ENCODE measurements around the gene DYSF.

The DYSF gene

DNA sequence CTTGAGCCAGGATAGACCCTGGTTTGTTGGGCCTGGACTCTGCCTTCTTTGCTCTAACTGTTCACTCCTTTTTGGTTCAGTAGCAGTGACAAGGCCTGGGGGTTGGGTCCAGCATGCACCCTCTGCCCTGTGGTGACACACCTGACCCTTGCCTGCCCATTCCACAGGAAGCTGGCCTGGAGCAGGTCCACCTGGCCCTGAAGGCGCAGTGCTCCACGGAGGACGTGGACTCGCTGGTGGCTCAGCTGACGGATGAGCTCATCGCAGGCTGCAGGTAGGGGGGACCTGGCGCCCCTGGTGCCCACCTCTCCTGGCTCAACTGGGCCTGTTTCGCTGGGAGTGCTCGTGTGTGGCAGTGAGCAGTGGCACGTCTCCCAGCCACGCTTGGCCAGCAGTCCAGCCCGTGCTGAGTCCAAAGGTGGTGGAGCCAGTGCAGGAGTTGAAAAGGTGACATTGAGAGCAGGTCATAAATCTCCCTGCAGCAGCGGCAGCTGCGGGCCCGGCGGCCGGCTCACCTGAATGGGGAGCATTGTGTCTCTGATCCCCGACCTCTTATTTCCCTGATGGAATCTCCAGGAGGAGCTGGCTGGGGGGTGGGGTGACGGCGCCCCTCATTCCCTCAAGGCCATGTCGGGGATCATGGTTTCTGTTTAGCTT, 102.6 kb downstream of the DYSF start:
- DNase-seq = no peak

GRCh38 chr2:71556692-71557250, 103.4 kb downstream of the DYSF start:
- no peak for DNase-seq

GRCh38 chr2:71557321-71557720, 104.0 kb downstream of the DYSF start:
- DNase-seq = no peak

DNA sequence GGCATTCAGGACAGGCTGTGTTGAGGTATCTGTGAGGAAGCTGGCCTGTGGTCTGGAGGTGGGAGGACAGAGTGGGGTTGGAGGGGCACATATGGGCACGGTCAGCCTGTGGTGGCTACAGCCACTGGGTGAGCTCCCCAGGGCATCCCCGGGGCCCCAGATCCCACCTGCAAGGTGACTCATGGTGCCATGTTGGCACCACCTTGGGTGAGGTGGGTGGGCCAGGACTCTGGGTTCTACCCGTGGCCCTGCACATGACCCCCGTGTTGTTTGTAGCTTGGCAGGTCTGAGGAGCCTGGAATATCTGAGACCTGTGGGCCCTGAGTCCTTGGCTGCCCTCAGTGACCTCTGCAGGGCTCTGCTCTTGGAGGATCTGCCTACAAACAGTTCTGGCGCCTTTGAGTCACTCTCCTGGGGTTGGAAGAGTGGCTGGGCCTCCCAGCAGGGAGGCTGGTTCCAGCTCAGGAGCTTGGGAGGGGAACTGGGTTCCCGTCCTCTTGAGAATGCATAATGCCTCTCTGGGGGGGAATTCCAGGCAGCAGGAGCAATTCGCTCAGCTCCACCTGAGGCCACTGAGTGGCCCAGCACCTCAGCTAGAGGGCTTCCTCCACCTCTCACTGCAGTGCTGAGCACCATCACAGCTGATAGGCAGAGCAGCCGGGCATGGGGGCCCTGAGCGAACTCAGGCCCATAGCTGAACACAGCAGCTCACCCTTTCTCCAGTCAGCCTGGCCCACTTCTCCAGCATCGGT, 105.1 kb downstream of the DYSF start:
- no peak for DNase-seq

GRCh38 chr2:71559080-71559827, 105.9 kb downstream of the DYSF start:
- DNase-seq = no peak

DNA sequence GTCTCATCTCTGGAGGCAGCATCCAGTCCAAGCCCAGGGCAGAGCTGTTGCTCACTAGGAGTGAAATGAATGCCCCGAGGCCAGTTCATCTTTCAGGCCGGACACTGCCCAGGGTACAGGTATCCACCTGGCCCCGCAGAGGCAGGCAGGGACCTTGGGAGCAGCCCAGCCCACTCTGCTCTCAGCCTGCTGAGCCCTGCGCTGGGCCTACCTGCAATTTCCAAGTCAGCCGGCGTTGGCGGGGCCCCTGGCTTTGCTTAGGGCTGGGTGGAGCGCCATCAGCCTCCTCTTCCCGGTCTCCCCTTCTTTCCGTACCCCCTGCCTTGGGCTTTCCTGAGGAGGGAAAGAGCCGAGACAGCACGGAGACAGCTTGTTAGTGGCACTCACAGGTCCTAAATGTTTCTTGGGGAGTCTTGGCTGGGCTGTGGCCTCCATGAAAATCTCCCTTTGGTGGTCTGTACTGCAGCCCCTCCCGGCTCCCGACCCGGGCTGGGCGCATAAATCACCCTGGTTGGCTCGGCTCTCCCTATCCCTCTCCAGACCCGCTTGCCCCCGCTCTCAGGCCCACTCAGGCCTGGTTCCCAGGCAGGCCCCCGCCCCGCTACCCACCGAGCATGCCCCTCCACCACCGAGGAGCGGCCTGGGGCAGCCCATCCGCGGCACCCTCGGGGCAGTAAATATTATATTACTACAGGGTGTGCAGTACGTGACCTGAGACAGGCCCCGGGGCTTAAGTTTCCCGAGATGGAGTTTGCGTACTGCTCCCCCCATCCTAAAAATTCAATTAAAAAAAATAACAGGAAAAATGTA, 106.7 kb downstream of the DYSF start:
- no peak for DNase-seq

DNA sequence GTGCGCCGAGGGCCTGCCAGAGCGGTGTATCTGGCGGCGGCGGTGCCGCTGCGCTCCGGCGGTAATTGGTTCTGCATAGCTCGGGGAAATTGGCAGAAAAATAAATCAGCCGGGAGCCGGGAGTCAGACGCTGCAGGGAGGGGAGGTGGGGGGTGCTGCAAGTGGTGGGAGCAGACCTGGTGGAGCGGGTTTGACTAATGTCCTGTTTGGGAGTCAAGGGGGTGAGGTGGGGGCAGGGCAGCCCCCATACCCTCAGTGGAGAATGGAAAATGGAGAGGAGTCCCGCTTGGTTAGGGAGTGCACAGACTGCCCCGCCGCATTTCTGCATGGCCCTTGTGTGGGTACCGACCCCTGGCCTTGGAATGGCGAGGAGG, 107.3 kb downstream of the DYSF start:
- DNase-seq = no peak

- no peak for DNase-seq
Measured at GRCh38 chr2:71561441-71562267, 108.3 kb downstream of the DYSF start.

GRCh38 chr2:71562518-71562917, 109.2 kb downstream of the DYSF start:
- DNase-seq = no peak

GRCh38 chr2:71563872-71564271, 110.5 kb downstream of the DYSF start:
- no peak for DNase-seq

- no peak for DNase-seq
Measured at GRCh38 chr2:71564361-71564760, 111.0 kb downstream of the DYSF start.

GRCh38 chr2:71564790-71565189, 111.4 kb downstream of the DYSF start:
- DNase-seq = no peak

DNA sequence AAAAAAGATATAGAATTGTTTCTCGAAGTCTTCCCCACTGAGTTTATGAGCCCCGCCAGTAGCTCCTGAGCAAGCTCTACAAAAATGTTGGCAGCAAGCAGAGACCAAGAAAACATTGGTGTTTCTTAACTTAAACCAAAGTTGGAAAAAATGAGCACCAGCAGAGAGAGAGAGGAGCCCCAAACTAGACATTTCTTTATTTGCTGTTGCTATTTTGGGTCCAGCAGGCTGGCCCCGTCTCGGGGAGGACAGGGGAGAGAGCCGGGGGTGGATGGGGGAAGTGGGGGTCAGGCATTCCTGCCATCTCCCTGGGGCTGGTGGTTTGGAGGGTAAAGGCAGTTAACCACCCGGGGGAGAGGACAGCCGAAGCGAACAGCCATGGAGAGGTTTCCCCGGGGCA, 113.0 kb downstream of the DYSF start:
- no peak for DNase-seq

DNA sequence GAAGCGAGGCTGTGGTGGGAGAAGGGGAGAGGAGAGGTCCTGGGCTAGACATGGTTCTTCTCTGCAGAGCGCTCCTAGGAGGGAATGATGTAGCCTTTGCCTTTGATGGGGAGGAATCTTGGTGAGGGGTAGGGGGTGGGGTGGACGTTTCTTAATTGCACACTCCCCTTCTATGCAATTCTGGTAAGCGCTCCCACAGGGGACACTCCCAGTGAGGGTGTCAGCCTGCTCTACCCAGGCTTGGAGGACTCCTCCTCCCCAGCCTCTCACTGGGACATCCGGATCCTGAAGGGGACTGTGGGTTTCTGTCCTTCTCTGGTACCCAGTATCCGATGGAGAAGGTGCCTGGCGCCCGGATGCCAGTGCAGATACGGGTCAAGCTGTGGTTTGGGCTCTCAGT, 114.3 kb downstream of the DYSF start:
- DNase-seq = no peak

DNA sequence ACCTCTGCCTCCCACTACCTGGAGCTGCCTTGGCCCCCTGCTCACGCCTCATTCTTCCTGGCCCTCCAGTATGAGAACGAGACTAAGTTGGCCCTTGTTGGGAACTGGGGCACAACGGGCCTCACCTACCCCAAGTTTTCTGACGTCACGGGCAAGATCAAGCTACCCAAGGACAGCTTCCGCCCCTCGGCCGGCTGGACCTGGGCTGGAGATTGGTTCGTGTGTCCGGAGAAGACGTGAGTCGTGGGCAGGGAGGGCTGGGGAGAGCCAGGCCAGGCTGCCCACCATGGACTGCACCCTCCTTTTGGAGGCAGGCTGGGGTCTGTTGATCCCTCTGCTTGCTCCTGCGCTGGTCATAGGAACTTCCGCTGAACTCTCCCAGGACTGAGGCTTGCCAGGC, 114.7 kb downstream of the DYSF start:
- no peak for DNase-seq

- DNase-seq = no peak
Measured at GRCh38 chr2:71570511-71570910, 117.2 kb downstream of the DYSF start.

DNA sequence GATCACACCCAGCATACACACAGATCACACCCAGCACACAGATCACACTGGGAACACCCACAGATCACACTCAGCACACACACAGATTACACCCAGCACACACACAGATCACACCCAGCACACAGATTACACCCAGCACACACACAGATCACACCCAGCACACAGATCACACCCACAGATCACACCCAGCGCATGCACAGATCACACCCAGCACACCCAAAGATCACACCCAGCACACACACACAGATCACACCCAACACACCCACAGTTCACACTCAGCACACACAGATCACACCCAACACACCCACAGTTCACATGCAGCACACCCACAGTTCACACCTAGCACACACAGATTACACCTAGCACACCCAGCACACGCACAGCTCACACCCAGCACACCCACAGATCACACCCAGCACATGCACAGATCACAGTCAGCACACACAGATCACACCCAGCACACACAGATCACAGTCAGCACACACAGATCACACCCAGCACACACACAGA, 117.6 kb downstream of the DYSF start:
- no peak for DNase-seq

DNA sequence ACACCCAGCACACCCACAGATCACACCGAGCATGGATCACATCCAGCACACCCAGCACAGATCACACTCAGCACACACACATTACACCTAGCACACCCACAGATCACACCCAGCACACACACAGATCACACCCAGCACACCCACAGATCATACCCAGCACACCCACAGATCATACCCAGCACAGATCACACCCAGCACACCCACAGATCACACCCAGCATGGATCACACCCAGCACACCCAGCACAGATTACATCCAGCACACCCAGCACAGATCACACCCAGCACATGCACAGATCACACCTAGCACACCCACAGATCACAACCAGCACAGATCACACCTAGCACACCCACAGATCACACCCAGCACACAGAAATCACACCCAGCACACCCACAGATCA, 118.6 kb downstream of the DYSF start:
- no peak for DNase-seq

GRCh38 chr2:71575966-71576365, 122.6 kb downstream of the DYSF start:
- no peak for DNase-seq

GRCh38 chr2:71576541-71576940, 123.2 kb downstream of the DYSF start:
- no peak for DNase-seq

- DNase-seq = no peak
Measured at GRCh38 chr2:71577209-71577608, 123.8 kb downstream of the DYSF start.

Data from NCI-H2029 (cell line).